ENCODE data around the gene ZACN. TPM values are rescaled to one million over a fixed set of nuclear protein-coding genes. Genes with fewer than 3 reads are reported as not detected.

ZACN gene
- total RNA-seq, 4 donors from 2014 or later: 2.2 TPM; not detected in 3

GRCh38 chr17:76049239-76049638, 29.7 kb upstream of the ZACN start:
- no peak for DNase-seq
- Histone ChIP-seq H3K36me3 (peaks cover 54 to 61% of the 10 kb centered on the region in 2 donors), H3K4me3 (replicated peaks in 1 of 3) (no peak overlapping the region), H3K27me3 (no peaks in the 10 kb centered on the region), H3K27ac (peak overlapping the region in 2 of 3 donors; percentile 92 to 96), H3K9me3 (no peaks in the 10 kb centered on the region), H3K4me1 (peaks cover 37 to 40% of the 10 kb centered on the region in 2 donors)
- 82 to 93% methylated on average over 3 of the region's 3 CpGs for WGBS, 2 donors
- TF ChIP-seq CTCF (IDR thresholded peaks at IDR 0.05): no peak
- TF ChIP-seq POLR2A (IDR thresholded peaks at IDR 0.05): no peak
- intact Hi-C loops (cut with DNase I): no loop called here

- DNase-seq: no peak
- WGBS, 2 donors: 94 to 95% methylated on average over 15 of the region's 15 CpGs
- TF ChIP-seq POLR2A (IDR thresholded peaks at IDR 0.05) (no peak), CTCF (IDR thresholded peaks at IDR 0.05) (no peak)
- peaks cover 44 to 48% of the 10 kb centered on the region in 2 donors for H3K4me1 ChIP-seq
- peaks cover 46 to 57% of the 10 kb centered on the region in 2 donors for H3K36me3 ChIP-seq
- no peaks in the 10 kb centered on the region for H3K27me3 ChIP-seq
- intact Hi-C loops (cut with DNase I): no loop called here
- H3K9me3 ChIP-seq: no peaks in the 10 kb centered on the region
- peak overlapping the region in 2 of 3 donors; percentile 92 to 96 for H3K27ac ChIP-seq
- no peak overlapping the region for H3K4me3 ChIP-seq (replicated peaks in 1 of 3)
Measured at GRCh38 chr17:76049836-76050537, 29.0 kb upstream of the ZACN start.

GRCh38 chr17:76050538-76051467, 28.2 kb upstream of the ZACN start:
- Histone ChIP-seq H3K27ac (peak overlapping the region; percentile 92 to 96 (median 93)), H3K9me3 (no peaks in the 10 kb centered on the region), H3K27me3 (no peaks in the 10 kb centered on the region), H3K4me3 (replicated peaks in 1 of 3) (no peak overlapping the region), H3K4me1 (peaks cover 44 to 49% of the 10 kb centered on the region in 2 donors), H3K36me3 (peaks cover 40 to 54% of the 10 kb centered on the region in 2 donors)
- peak; percentile 70 to 73 for DNase-seq
- TF ChIP-seq POLR2A (IDR thresholded peaks at IDR 0.05) (peak in 1 of 2 donors; percentile 42), CTCF (IDR thresholded peaks at IDR 0.05) (no peak)
- intact Hi-C loops (cut with DNase I): no loop called here
- WGBS, 2 donors: 55 to 66% methylated on average over 11 of the region's 11 CpGs

GRCh38 chr17:76051561-76051960, 27.4 kb upstream of the ZACN start:
- TF ChIP-seq POLR2A (IDR thresholded peaks at IDR 0.05) (no peak), CTCF (IDR thresholded peaks at IDR 0.05) (no peak)
- 36 to 49% methylated on average over 6 of the region's 6 CpGs for WGBS, 2 donors
- peak; percentile 52 to 62 for DNase-seq
- intact Hi-C loops (cut with DNase I): no loop called here
- peaks cover 44 to 49% of the 10 kb centered on the region in 2 donors for H3K4me1 ChIP-seq
- H3K4me3 ChIP-seq (replicated peaks in 1 of 3): no peak overlapping the region
- H3K9me3 ChIP-seq: no peaks in the 10 kb centered on the region
- peak overlapping the region; percentile 92 to 96 (median 93) for H3K27ac ChIP-seq
- peaks cover 41 to 54% of the 10 kb centered on the region in 2 donors for H3K36me3 ChIP-seq
- H3K27me3 ChIP-seq: no peaks in the 10 kb centered on the region
